Measurements from ENCODE around the gene PPARGC1A. TPM values are rescaled to one million over a fixed set of nuclear protein-coding genes. Genes with fewer than 3 reads are reported as not detected.

The PPARGC1A gene
- total and polyA plus RNA-seq, 10 of the 15 experiments (the other 5 are each of a cell fraction or from before 2014, with no cell fraction given): 0.01 to 0.05 (median 0.04) TPM; not detected in 7

DNA sequence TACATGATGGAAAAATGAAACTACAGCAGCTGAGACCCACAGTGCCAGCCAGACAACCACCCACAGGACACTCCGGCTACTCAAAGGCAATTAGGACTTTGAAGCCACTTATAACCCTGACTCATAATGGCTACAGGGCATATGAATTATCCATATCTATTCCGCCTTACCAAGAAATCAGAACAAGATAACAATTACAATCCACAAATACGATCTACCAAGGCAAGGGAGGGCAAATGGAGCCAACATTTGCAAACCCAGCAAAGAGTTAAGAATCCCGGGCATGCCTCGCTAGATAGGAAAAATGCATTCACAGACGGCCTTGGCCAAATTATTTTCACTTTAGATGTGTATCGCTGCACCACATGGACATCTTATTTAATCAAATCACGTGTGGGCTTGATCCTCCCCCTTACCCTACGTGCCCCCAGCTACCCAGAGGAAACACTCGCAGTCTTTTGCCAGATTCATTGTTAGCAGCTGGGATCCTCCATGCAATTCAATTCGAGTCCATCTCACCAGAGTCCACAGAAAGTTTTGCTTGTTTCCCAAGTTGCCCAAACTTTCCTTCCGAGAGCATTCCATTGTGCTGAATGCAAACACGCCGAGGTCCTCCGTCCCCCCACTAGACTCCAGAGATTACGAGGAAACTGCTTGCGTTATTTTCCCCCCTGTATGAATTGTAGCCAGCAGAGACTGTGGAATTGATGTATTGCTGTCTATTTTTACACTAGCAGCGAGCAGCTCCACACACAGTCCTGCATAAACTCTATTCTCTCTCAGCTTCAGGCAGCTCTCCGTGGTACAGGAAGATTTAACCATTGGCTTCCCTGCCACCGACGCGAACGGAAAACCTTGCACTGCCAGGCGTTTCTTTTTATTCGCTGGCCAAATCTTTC, 1.2 kb downstream of the PPARGC1A start:
- H3K4me2 ChIP-seq (ENCODE audit: control insufficient read depth, insufficient read depth): no peak overlapping the region

More for the DNA sequence above, 1.2 kb downstream of the PPARGC1A start:
- peaks cover 0 to 1% of the 10 kb centered on the region in 2 experiments; a peak in 1 of 4 replicates for H3K27me3 ChIP-seq (replicated peaks in 1 of 2; ENCODE audit: control insufficient read depth in 2 of 2, insufficient read depth in 2 of 2, low read length in 1 of 2)
- DNase-seq (ENCODE audit: low read depth, low spot score): no peak
- H3K4me1 ChIP-seq (ENCODE audit: control insufficient read depth, insufficient read depth, low read length): no peaks in the 10 kb centered on the region
- in situ Hi-C loops (cut with MboI) (no loop called here), intact Hi-C loops (cut with micrococcal nuclease; ENCODE audit: unreplicated experiment) (no loop called here)
- TF ChIP-seq JUND (IDR thresholded peaks at IDR 0.05; ENCODE audit: low read depth, low read length) (no peak), BACH1 (IDR thresholded peaks at IDR 0.05; ENCODE audit: borderline replicate concordance) (no peak), SMC3 (IDR thresholded peaks at IDR 0.05; ENCODE audit: borderline replicate concordance, low read length) (no peak), CHD4 (IDR thresholded peaks at IDR 0.05) (no peak), SREBF2 (IDR thresholded peaks at IDR 0.05; ENCODE audit: low read length) (no peak), ZNF384 (IDR thresholded peaks at IDR 0.05; ENCODE audit: borderline replicate concordance, low read depth, low read length) (no peak), POLR2AphosphoS2 (IDR thresholded peaks at IDR 0.05; ENCODE audit: low read depth, low read length) (no peak)
- TF ChIP-seq, protein P1, sequence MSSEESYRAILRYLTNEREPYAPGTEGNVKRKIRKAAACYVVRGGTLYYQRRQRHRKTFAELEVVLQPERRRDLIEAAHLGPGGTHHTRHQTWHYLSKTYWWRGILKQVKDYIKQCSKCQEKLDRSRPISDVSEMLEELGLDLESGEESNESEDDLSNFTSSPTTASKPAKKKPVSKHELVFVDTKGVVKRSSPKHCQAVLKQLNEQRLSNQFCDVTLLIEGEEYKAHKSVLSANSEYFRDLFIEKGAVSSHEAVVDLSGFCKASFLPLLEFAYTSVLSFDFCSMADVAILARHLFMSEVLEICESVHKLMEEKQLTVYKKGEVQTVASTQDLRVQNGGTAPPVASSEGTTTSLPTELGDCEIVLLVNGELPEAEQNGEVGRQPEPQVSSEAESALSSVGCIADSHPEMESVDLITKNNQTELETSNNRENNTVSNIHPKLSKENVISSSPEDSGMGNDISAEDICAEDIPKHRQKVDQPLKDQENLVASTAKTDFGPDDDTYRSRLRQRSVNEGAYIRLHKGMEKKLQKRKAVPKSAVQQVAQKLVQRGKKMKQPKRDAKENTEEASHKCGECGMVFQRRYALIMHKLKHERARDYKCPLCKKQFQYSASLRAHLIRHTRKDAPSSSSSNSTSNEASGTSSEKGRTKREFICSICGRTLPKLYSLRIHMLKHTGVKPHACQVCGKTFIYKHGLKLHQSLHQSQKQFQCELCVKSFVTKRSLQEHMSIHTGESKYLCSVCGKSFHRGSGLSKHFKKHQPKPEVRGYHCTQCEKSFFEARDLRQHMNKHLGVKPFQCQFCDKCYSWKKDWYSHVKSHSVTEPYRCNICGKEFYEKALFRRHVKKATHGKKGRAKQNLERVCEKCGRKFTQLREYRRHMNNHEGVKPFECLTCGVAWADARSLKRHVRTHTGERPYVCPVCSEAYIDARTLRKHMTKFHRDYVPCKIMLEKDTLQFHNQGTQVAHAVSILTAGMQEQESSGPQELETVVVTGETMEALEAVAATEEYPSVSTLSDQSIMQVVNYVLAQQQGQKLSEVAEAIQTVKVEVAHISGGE (CRISPR knock-in tag; IDR thresholded peaks at IDR 0.05): no peak
- TF ChIP-seq, protein P2, sequence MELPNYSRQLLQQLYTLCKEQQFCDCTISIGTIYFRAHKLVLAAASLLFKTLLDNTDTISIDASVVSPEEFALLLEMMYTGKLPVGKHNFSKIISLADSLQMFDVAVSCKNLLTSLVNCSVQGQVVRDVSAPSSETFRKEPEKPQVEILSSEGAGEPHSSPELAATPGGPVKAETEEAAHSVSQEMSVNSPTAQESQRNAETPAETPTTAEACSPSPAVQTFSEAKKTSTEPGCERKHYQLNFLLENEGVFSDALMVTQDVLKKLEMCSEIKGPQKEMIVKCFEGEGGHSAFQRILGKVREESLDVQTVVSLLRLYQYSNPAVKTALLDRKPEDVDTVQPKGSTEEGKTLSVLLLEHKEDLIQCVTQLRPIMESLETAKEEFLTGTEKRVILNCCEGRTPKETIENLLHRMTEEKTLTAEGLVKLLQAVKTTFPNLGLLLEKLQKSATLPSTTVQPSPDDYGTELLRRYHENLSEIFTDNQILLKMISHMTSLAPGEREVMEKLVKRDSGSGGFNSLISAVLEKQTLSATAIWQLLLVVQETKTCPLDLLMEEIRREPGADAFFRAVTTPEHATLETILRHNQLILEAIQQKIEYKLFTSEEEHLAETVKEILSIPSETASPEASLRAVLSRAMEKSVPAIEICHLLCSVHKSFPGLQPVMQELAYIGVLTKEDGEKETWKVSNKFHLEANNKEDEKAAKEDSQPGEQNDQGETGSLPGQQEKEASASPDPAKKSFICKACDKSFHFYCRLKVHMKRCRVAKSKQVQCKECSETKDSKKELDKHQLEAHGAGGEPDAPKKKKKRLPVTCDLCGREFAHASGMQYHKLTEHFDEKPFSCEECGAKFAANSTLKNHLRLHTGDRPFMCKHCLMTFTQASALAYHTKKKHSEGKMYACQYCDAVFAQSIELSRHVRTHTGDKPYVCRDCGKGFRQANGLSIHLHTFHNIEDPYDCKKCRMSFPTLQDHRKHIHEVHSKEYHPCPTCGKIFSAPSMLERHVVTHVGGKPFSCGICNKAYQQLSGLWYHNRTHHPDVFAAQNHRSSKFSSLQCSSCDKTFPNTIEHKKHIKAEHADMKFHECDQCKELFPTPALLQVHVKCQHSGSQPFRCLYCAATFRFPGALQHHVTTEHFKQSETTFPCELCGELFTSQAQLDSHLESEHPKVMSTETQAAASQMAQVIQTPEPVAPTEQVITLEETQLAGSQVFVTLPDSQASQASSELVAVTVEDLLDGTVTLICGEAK (IDR thresholded peaks at IDR 0.05; ENCODE audit: borderline replicate concordance): no peak
- TF ChIP-seq, protein P3, sequence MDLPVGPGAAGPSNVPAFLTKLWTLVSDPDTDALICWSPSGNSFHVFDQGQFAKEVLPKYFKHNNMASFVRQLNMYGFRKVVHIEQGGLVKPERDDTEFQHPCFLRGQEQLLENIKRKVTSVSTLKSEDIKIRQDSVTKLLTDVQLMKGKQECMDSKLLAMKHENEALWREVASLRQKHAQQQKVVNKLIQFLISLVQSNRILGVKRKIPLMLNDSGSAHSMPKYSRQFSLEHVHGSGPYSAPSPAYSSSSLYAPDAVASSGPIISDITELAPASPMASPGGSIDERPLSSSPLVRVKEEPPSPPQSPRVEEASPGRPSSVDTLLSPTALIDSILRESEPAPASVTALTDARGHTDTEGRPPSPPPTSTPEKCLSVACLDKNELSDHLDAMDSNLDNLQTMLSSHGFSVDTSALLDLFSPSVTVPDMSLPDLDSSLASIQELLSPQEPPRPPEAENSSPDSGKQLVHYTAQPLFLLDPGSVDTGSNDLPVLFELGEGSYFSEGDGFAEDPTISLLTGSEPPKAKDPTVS (IDR thresholded peaks at IDR 0.05; ENCODE audit: low read depth, low read length): no peak
- no peaks in the 10 kb centered on the region for H3K36me3 ChIP-seq (ENCODE audit: control insufficient read depth in 2 of 2, insufficient read depth in 2 of 2, low read length in 1 of 2)
- no peak overlapping the region for H3K9ac ChIP-seq (ENCODE audit: control insufficient read depth, insufficient read depth, low read length)
- BruUV-seq (replicated peaks): no TSS peak
- RAD21 ChIA-PET (ENCODE audit: unreplicated experiment): no interaction called here
- H3K4me3 ChIP-seq: no peak overlapping the region
- ATAC-seq: no peak
- no peak for FAIRE-seq
- H3K79me2 ChIP-seq (ENCODE audit: control insufficient read depth, insufficient read depth, low read length): no peaks in the 10 kb centered on the region
- SMC1A ChIA-PET (ENCODE audit: uncharacterized antibody, unreplicated experiment): no interaction called here
- POLR2A ChIA-PET: no interaction called here
- CTCF ChIA-PET: interaction anchor here (1.0 to 1.5 kb wide), 2 partner anchors 9 to 14 kb away, joined by 3 read pairs; no protein-coding TSS in a partner anchor
- no peak overlapping the region for H3K27ac ChIP-seq (ENCODE audit: control insufficient read depth, insufficient read depth)
- WGBS (ENCODE audit: insufficient coverage, insufficient replicate concordance, low lambda C conversion rate, missing lambda C conversion rate): 29% methylated on average over 25 of the region's 25 CpGs
- H3K9me3 ChIP-seq (replicated peaks; ENCODE audit: control insufficient read depth, insufficient read depth, low read length): no peaks in the 10 kb centered on the region
- H4K20me1 ChIP-seq (ENCODE audit: control insufficient read depth, insufficient read depth): no peaks in the 10 kb centered on the region
- H2AFZ ChIP-seq (ENCODE audit: control insufficient read depth, low read depth, low read length): no peak overlapping the region
